UCSD-AML1 (cell line): ENCODE results near the gene WWC2.

ENCODE experiments used
- DNase-seq: peaks from one replicate; lab custom pipeline; 2025; ENCODE audit not compliant: unreplicated experiment; lab: John Stamatoyannopoulos, UW

WWC2 gene

DNA sequence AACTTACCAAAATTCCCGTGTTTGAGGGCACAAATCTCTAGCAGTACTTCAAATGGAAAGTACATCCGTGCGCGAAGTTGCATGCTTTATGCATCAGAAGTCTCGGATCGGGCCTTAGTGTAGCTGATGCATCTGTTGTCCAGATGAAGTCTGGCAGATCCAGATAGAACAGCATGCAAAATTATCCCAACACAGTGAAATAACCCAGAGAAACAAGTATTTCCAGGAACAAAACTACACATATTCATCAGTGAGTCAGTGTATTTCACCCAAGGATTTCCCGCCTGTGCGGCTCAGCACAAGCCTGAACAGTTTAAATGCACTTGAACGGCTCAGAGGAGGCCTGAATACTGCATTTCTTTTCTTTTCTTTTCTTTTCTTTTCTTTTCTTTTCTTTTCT, 250.6 kb downstream of the WWC2 start:
- no peak for DNase-seq

DNA sequence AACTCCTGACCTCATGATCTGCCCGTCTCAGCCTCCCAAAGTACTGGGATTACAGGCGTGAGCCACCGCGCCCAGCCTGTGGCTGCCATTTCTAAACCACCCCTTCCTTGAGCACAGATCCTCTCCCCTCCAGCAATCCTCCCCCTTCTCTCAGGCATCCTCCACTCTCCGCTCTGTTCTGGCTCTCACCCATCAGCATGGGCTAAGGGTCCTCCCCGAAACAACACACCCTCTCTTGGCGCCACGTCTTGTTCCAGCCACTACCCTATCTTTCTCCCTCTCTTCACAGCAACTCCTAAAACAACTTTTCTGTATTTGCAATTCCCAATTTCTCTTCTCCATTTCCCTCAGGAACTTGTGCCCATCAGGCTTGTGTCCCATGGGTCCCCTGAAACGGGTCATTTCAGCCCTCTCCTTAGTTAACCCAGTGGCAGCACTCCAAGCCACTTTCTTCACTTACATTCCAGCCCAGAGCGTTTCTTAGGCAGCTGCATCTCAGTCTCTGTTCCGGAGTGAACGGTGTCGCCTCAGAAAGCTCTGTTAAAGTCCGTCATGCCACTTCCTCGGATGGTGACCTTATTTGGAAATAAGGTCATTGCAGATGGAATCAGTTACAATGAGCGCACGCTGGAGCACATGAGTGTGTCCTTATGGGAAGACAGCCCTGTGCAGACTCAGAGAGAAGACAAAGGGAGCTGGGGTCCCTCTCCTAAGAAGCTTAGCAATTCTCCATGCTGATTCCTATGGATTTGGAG, 251.4 kb downstream of the WWC2 start:
- DNase-seq = no peak

- no peak for DNase-seq
Measured at GRCh38 chr4:183352546-183352945, 253.5 kb downstream of the WWC2 start.

- DNase-seq = no peak
Measured at GRCh38 chr4:183353557-183353956, 254.5 kb downstream of the WWC2 start.

DNA sequence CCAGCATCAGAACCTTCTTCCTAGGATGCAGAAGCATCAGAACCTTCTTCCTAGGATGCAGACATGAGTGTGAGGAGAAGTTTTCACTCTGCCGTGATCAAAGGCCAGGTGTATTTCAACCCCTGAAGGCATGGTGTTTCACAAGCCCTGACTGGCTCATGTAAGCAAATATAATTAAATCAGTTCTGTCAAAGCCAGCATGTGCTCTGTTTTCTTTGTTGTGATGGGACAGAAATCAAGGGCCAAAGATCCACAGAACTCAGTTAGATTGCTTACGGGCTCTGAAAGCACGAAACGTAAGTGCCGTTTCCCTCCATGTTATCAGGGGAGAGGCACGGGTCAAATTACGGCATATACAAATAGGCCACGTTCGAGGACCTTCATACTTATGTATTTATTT, 255.2 kb downstream of the WWC2 start:
- no peak for DNase-seq

GRCh38 chr4:183355405-183355804, 256.3 kb downstream of the WWC2 start:
- DNase-seq = no peak

GRCh38 chr4:183356173-183356830, 257.2 kb downstream of the WWC2 start:
- DNase-seq = no peak

DNA sequence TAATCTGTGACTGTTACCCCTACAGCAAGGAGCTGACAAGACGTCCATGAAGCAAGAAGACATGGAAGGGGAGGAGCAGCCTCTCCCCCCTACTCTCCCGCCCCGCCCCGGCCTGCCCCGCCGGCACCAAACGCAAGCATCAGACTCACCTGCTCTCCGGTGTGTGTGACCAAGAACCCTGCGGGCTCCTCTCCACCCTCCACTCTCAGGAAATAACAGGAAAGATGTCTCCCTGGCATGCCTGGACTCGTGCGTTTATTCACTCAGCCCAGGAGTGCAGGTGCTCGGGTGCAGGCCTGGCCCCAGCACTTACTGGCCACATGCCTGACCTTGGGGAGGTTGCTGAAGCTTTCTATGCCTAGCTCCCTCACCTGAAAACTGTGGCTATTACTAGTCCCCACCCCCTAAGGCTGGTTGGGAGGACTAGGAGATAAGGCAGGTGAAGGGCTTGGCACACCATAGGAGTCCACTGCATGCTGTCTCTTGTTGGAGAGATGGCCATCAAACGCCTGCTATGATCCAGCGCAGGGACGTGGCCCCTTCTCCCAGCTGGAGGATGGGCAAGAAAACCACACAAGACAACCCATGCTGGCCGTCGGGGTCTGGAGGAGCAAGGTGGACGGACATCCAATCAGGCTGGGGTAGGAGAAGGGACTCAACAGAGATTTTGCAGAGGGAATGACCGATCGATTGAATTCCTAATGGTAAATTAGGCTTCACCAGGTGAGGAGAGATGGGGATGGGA, 258.0 kb downstream of the WWC2 start:
- DNase-seq = no peak

GRCh38 chr4:183358215-183358755, 259.2 kb downstream of the WWC2 start:
- DNase-seq = no peak

DNA sequence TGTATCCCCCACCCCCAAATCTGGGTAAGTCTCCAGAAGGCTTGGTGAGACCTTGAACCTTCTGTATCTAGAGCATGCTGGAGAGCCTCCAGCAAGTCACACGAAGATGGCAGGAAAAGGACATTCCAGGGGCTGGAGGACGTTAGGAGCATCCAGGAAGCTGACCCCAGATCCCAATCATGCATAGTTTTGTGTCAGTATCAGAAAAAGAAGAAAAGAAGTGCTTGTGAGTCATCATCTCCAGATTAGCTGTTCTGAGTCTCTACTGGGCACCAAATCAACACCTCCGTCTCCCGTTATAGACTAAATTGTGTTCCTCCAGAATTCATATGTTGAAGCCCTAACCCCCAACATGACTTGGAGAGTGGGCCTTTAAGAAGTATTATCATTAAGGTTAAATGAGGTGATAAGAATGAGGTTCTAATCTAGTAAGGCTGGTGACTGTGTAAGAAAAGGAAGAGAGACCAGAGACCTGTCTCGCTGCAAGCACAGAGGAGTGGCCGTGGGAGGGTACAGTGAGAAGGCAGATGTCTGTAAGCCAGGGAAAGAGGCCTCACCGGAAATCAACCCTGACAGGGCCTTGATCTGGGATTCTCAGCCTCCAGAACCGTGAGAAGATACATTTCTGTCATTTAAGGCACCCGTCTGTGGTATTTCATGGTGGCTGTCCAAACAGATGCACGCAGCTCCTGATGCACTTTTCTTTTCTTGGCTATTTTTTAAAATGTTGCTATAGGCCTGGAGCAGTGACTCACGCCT, 261.3 kb downstream of the WWC2 start:
- no peak for DNase-seq

GRCh38 chr4:183362036-183362435, 263.0 kb downstream of the WWC2 start:
- no peak for DNase-seq

- DNase-seq = peak; percentile 32
Measured at GRCh38 chr4:183362916-183363542, 264.0 kb downstream of the WWC2 start.

DNA sequence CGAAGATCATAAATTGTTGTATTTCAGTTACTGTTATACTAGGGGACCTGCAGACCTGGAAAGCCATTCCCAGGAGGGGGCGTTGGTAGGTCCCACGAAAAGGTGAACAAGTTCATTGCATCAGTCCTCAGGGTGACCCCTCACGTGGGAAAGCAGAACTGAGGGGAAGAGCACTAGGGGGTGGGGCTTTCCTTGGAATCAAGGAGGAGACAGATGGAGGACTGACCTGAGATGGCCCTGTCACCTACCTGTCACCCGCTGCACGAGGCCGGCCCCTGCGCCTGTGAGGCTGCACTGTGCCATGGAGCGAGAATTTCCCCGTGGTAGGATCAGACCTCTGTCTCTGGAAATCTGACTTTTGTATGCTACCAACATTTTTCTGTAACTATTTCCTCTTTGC, 265.0 kb downstream of the WWC2 start:
- no peak for DNase-seq

DNA sequence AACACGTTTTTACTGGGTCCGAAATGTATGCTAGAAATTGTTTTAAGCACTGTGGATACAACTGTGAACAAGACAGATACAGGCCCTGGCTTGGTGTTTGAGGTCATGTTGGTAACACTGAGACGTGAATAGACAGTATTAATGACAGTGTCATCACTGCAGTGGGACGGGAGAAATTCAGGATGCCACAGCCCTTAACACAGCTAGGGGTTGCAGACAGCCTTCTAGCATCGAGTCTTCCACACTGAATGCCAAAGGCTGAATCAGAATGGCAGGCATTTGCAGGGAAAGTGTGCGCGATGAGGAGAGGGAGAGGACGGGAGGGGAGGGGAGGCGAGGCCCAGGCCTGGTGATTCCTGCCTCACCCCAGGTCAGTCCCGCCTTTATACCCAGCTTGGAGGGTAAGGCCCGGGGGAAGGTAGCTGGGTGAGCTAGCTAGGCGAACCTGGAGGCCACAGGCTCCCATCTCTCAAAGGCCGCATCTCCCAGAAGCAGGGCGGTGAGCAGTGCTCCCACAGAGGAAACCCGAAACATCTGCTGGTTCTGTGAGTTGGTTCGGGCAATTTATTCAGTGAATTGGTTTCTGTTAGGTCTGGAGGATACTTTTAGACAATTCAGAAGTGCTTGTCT, 267.3 kb downstream of the WWC2 start:
- DNase-seq = no peak

GRCh38 chr4:183369073-183369472, 270.0 kb downstream of the WWC2 start:
- DNase-seq = no peak
